ENCODE results near the gene KCNQ1OT1. TPM values are rescaled to one million over a fixed set of nuclear protein-coding genes. Genes with fewer than 3 reads are reported as not detected.

The KCNQ1OT1 gene
- total and polyA plus RNA-seq, 3 experiments from 2014 or later, result 0.08 to 0.20 (median 0.20) TPM

- Histone ChIP-seq H3K9me3 (ENCODE audit: low read length) (no peaks in the 10 kb centered on the region), H3K27ac (ENCODE audit: low read depth, low read length) (no peak overlapping the region), H3K36me3 (ENCODE audit: insufficient read depth, low read length) (no peaks in the 10 kb centered on the region), H3K4me3 (ENCODE audit: low read length) (no peak overlapping the region), H3K27me3 (ENCODE audit: insufficient read depth, low read length, poor library complexity, severe bottlenecking) (no peaks in the 10 kb centered on the region), H3K4me1 (ENCODE audit: insufficient read depth, low read length) (no peaks in the 10 kb centered on the region)
- H3K36me3 Mint-ChIP-seq, result peaks cover 0 to 4% (median 0%) of the 10 kb centered on the region in 3 donors
- no peaks in the 10 kb centered on the region for H3K9me3 Mint-ChIP-seq
- H3K27ac Mint-ChIP-seq, result no peak overlapping the region
- POLR2A ChIA-PET, result no interaction called here
- CTCF ChIA-PET, result no interaction called here
- peak in 1 of 5 donors; percentile 40 for DNase-seq
- H3K4me1 Mint-ChIP-seq, result no peaks in the 10 kb centered on the region
- no peak overlapping the region for H3K4me3 Mint-ChIP-seq
- H3K27me3 Mint-ChIP-seq, result no peaks in the 10 kb centered on the region
These were observed 114.8 kb downstream of the KCNQ1OT1 start for GRCh38 chr11:2584812-2585565.

GRCh38 chr11:2584434-2584811 is 115.4 kb downstream of the KCNQ1OT1 start:
- Mint-ChIP-seq H3K4me3 (no peak overlapping the region), H3K9me3 (no peaks in the 10 kb centered on the region), H3K4me1 (no peaks in the 10 kb centered on the region), H3K27me3 (no peaks in the 10 kb centered on the region), H3K36me3 (peaks cover 0 to 4% (median 0%) of the 10 kb centered on the region in 3 donors), H3K27ac (no peak overlapping the region)
- no peaks in the 10 kb centered on the region for H3K4me1 ChIP-seq (ENCODE audit: insufficient read depth, low read length)
- H3K36me3 ChIP-seq (ENCODE audit: insufficient read depth, low read length), result no peaks in the 10 kb centered on the region
- H3K4me3 ChIP-seq (ENCODE audit: low read length), result no peak overlapping the region
- POLR2A ChIA-PET, result no interaction called here
- no peak for DNase-seq
- H3K9me3 ChIP-seq (ENCODE audit: low read length), result no peaks in the 10 kb centered on the region
- H3K27ac ChIP-seq (ENCODE audit: low read depth, low read length), result no peak overlapping the region
- no peaks in the 10 kb centered on the region for H3K27me3 ChIP-seq (ENCODE audit: insufficient read depth, low read length, poor library complexity, severe bottlenecking)
- CTCF ChIA-PET, result no interaction called here

GRCh38 chr11:2583605-2583958 is 116.2 kb downstream of the KCNQ1OT1 start:
- Mint-ChIP-seq H3K4me1 (no peaks in the 10 kb centered on the region), H3K27ac (no peak overlapping the region), H3K9me3 (no peaks in the 10 kb centered on the region), H3K4me3 (no peak overlapping the region), H3K36me3 (peaks cover 0 to under 1% (median 0%) of the 10 kb centered on the region in 3 donors), H3K27me3 (no peaks in the 10 kb centered on the region)
- Histone ChIP-seq H3K27ac (ENCODE audit: low read depth, low read length) (no peak overlapping the region), H3K27me3 (ENCODE audit: insufficient read depth, low read length, poor library complexity, severe bottlenecking) (no peaks in the 10 kb centered on the region), H3K9me3 (ENCODE audit: low read length) (no peaks in the 10 kb centered on the region), H3K36me3 (ENCODE audit: insufficient read depth, low read length) (no peaks in the 10 kb centered on the region), H3K4me3 (ENCODE audit: low read length) (no peak overlapping the region), H3K4me1 (ENCODE audit: insufficient read depth, low read length) (no peaks in the 10 kb centered on the region)
- peak in 1 of 5 donors; percentile 0 for DNase-seq
- ChIA-PET CTCF (no interaction called here), POLR2A (no interaction called here)

- H3K4me3 ChIP-seq (ENCODE audit: low read length), result no peak overlapping the region
- no peaks in the 10 kb centered on the region for H3K9me3 ChIP-seq (ENCODE audit: low read length)
- Mint-ChIP-seq H3K36me3 (no peaks in the 10 kb centered on the region), H3K27ac (no peak overlapping the region), H3K4me3 (no peak overlapping the region), H3K9me3 (no peaks in the 10 kb centered on the region), H3K27me3 (no peaks in the 10 kb centered on the region), H3K4me1 (no peaks in the 10 kb centered on the region)
- H3K27me3 ChIP-seq (ENCODE audit: insufficient read depth, low read length, poor library complexity, severe bottlenecking), result no peaks in the 10 kb centered on the region
- no peak overlapping the region for H3K27ac ChIP-seq (ENCODE audit: low read depth, low read length)
- H3K4me1 ChIP-seq (ENCODE audit: insufficient read depth, low read length), result no peaks in the 10 kb centered on the region
- CTCF ChIA-PET, result no interaction called here
- POLR2A ChIA-PET, result no interaction called here
- DNase-seq, result peak in 2 of 5 donors; percentile 0 to 30
- no peaks in the 10 kb centered on the region for H3K36me3 ChIP-seq (ENCODE audit: insufficient read depth, low read length)
These were observed 116.7 kb downstream of the KCNQ1OT1 start for GRCh38 chr11:2582946-2583604.

- no peaks in the 10 kb centered on the region for H3K36me3 ChIP-seq (ENCODE audit: insufficient read depth, low read length)
- no peaks in the 10 kb centered on the region for H3K4me1 ChIP-seq (ENCODE audit: insufficient read depth, low read length)
These were observed 117.3 kb downstream of the KCNQ1OT1 start for GRCh38 chr11:2582351-2582945.

GRCh38 chr11:2581931-2582350 is 117.9 kb downstream of the KCNQ1OT1 start:
- Mint-ChIP-seq H3K4me1 (no peaks in the 10 kb centered on the region), H3K9me3 (no peaks in the 10 kb centered on the region), H3K27me3 (no peaks in the 10 kb centered on the region), H3K27ac (no peak overlapping the region), H3K4me3 (no peak overlapping the region), H3K36me3 (no peaks in the 10 kb centered on the region)
- ChIA-PET POLR2A (no interaction called here), CTCF (no interaction called here)
- H3K9me3 ChIP-seq (ENCODE audit: low read length), result no peaks in the 10 kb centered on the region
- H3K27ac ChIP-seq (ENCODE audit: low read depth, low read length), result no peak overlapping the region
- H3K27me3 ChIP-seq (ENCODE audit: insufficient read depth, low read length, poor library complexity, severe bottlenecking), result no peaks in the 10 kb centered on the region
- peak in 2 of 5 donors; percentile 0 to 26 for DNase-seq
- H3K4me1 ChIP-seq (ENCODE audit: insufficient read depth, low read length), result no peaks in the 10 kb centered on the region
- no peak overlapping the region for H3K4me3 ChIP-seq (ENCODE audit: low read length)
- no peaks in the 10 kb centered on the region for H3K36me3 ChIP-seq (ENCODE audit: insufficient read depth, low read length)

More at GRCh38 chr11:2582351-2582945, 117.3 kb downstream of the KCNQ1OT1 start:
- Histone ChIP-seq H3K27ac (ENCODE audit: low read depth, low read length) (no peak overlapping the region), H3K9me3 (ENCODE audit: low read length) (no peaks in the 10 kb centered on the region), H3K4me3 (ENCODE audit: low read length) (no peak overlapping the region), H3K27me3 (ENCODE audit: insufficient read depth, low read length, poor library complexity, severe bottlenecking) (no peaks in the 10 kb centered on the region)
- no peak overlapping the region for H3K4me3 Mint-ChIP-seq
- no peaks in the 10 kb centered on the region for H3K4me1 Mint-ChIP-seq
- ChIA-PET POLR2A (no interaction called here), CTCF (no interaction called here)
- H3K27me3 Mint-ChIP-seq, result no peaks in the 10 kb centered on the region
- H3K9me3 Mint-ChIP-seq, result no peaks in the 10 kb centered on the region
- H3K27ac Mint-ChIP-seq, result no peak overlapping the region
- no peaks in the 10 kb centered on the region for H3K36me3 Mint-ChIP-seq
- peak in 2 of 5 donors; percentile 0 to 26 for DNase-seq

GRCh38 chr11:2581151-2581930 is 118.5 kb downstream of the KCNQ1OT1 start:
- DNase-seq, result peak in 2 of 5 donors; percentile 1 to 40
- Histone ChIP-seq H3K27me3 (ENCODE audit: insufficient read depth, low read length, poor library complexity, severe bottlenecking) (no peaks in the 10 kb centered on the region), H3K36me3 (ENCODE audit: insufficient read depth, low read length) (no peaks in the 10 kb centered on the region), H3K9me3 (ENCODE audit: low read length) (no peaks in the 10 kb centered on the region), H3K4me3 (ENCODE audit: low read length) (no peak overlapping the region), H3K27ac (ENCODE audit: low read depth, low read length) (no peak overlapping the region), H3K4me1 (ENCODE audit: insufficient read depth, low read length) (no peaks in the 10 kb centered on the region)
- Mint-ChIP-seq H3K4me1 (no peaks in the 10 kb centered on the region), H3K27ac (no peak overlapping the region), H3K36me3 (no peaks in the 10 kb centered on the region), H3K4me3 (no peak overlapping the region), H3K27me3 (no peaks in the 10 kb centered on the region), H3K9me3 (no peaks in the 10 kb centered on the region)
- CTCF ChIA-PET, result no interaction called here
- POLR2A ChIA-PET, result no interaction called here

GRCh38 chr11:2580571-2581001 is 119.2 kb downstream of the KCNQ1OT1 start:
- Histone ChIP-seq H3K9me3 (ENCODE audit: low read length) (no peaks in the 10 kb centered on the region), H3K36me3 (ENCODE audit: insufficient read depth, low read length) (no peaks in the 10 kb centered on the region), H3K4me3 (ENCODE audit: low read length) (no peak overlapping the region), H3K4me1 (ENCODE audit: insufficient read depth, low read length) (no peaks in the 10 kb centered on the region), H3K27me3 (ENCODE audit: insufficient read depth, low read length, poor library complexity, severe bottlenecking) (no peaks in the 10 kb centered on the region), H3K27ac (ENCODE audit: low read depth, low read length) (no peak overlapping the region)
- Mint-ChIP-seq H3K36me3 (no peaks in the 10 kb centered on the region), H3K27ac (no peak overlapping the region), H3K4me3 (no peak overlapping the region), H3K4me1 (no peaks in the 10 kb centered on the region), H3K9me3 (no peaks in the 10 kb centered on the region), H3K27me3 (no peaks in the 10 kb centered on the region)
- DNase-seq, result peak in 2 of 5 donors; percentile 0 to 27
- ChIA-PET CTCF (no interaction called here), POLR2A (no interaction called here)

Measured in CD8-positive, alpha-beta memory T cell (primary cell).